ENCODE results near the gene PTPN11.
"Not testable (repeated sequence)": the region's sequence is repeated elsewhere in the genome, so short reads cannot be mapped to it uniquely, and the experiment has no call there.

PTPN11 gene

GRCh38 chr12:112514926-112515642, 96.3 kb downstream of the PTPN11 start:
- DNase-seq (ENCODE audit: low read depth) = no peak

DNA sequence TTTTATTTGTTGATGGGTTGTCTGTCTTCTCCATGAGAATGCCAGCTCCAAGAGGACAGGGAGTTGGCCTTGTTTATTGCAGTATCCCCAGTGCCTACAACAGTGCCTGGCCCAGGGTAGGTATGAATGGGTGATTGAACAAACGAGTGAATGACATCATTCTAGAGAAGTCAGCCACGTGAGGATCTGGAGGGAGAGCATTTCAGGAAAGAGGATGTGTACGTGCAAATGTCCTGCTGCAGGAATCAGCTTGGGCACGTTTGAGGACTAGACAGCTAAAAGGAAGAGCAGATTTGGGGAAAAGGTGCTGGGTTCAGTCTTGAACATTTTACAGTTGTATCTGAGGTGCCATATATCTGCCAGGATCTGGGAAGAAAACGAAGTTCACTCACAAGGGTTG, 97.1 kb downstream of the PTPN11 start:
- DNase-seq (ENCODE audit: low read depth) = no peak

DNA sequence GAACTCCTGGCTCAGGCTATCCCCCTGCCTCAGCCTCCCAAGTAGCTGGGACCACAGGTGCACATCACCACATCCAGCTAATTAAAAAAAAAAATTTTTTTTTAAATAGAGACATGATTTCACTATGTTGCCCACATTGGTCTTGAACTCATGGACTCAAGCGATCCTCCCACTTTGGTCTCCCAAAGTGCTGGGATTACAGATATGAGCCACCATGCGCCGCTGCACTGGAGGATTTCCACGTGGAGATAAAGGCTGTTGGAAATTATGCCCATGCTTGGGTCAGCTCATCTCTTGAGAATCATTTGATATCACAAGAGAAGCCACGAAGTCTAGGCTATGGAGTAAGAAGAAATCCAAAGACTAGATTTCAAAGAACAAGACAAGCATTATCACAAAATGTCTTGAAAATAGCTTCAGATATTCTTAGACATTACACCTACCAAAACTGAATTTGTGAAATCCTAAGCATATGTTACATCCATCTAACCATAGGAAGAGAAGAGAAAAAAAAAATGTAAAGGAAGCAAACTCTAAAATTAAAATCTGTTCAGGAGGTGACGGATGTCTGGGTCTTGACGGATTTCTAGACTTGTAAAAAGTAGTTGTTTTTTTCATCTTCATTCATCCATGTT, 99.1 kb downstream of the PTPN11 start:
- no peak for DNase-seq (ENCODE audit: low read depth)

GRCh38 chr12:112518365-112518735, 99.6 kb downstream of the PTPN11 start:
- no peak for DNase-seq (ENCODE audit: low read depth)

DNA sequence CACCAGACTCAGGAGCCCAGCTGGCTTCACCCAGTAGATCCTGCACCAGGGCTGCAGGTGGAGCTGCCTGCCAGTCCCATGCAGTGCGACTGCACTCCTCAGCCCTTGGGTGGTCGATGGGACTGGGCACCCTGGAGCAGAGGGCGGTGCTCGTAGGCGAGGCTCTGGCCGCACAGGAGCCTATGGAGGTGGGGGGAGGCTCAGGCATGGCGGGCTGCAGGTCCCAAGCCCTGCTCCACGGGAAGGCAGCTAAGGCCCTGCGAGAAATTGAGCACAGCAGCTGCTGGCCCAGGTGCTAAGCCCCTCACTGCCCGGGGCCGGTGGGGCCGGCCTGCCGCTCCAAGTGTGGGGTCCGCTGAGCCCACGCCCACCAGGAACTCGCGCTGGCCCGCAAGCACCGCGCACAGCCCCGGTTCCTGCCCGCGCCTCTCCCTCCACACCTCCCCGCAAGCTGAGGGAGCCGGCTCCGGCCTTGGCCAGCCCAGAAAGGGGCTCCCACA, 101.1 kb downstream of the PTPN11 start:
- DNase-seq (ENCODE audit: low read depth) = not testable (repeated sequence)

DNA sequence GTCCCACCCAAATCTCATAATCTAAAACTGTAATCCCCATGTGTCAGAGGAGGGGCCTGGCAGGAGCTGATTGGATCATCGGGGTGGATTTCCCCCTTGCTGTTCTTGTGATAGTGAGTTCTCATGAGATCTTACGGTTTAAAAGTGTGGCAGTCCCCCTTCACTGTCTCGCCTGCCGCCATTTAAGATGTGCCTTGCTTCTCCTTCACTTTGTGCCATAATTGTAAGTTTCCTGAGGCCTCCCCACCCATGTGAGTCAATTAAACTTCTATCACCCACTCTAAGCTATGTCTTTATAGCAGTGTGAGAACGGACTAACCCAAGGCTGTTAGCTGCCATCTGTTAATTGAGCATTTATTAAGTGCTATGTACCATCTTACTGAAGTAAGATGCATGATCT, 105.1 kb downstream of the PTPN11 start:
- no peak for DNase-seq (ENCODE audit: low read depth)

- DNase-seq (ENCODE audit: low read depth) = no peak
These were observed 105.5 kb downstream of the PTPN11 start for GRCh38 chr12:112524269-112524668.

GRCh38 chr12:112524676-112525425, 106.1 kb downstream of the PTPN11 start:
- DNase-seq (ENCODE audit: low read depth) = no peak

- no peak for DNase-seq (ENCODE audit: low read depth)
These were observed 106.7 kb downstream of the PTPN11 start for GRCh38 chr12:112525426-112525809.

DNA sequence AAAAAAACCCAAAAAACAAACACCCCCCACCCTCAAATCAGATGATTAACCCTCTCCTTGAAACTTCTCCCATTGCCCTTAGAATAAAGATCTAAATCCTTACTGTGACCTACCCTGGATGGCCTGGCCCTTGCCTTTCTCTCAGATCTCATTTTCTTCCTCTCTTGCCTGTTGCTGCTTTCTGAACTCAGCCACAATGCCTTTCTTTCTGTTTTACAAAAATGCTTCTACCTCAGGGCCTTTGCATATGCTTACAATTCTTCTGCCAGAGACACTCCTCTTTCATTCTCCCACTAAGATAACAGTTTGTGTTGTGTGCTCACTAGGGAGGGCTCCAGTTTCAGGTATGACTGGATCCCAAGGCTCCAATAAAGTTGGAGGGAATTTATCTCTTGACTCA, 108.3 kb downstream of the PTPN11 start:
- no peak for DNase-seq (ENCODE audit: low read depth)

DNA sequence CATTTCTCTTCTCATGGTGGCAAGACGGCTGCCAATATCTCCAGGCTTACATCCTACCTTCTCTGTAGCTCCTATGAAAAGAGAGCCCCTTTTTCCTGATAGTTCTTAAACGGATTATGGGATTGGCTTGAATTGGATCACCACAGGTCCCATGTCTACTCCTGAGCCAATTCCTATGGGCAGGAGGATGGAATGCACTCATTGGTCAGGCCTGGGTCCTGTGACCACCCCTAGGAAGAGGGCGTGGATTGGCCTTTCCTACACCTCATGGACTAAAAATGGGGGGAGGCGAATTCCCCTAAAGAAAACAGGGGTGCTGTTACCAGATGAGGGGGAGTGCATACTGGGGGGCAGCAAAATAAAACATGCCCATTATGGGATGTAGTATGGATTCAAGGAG, 108.8 kb downstream of the PTPN11 start:
- no peak for DNase-seq (ENCODE audit: low read depth)

- no peak for DNase-seq (ENCODE audit: low read depth)
These were observed 109.8 kb downstream of the PTPN11 start for GRCh38 chr12:112528521-112528920.

DNA sequence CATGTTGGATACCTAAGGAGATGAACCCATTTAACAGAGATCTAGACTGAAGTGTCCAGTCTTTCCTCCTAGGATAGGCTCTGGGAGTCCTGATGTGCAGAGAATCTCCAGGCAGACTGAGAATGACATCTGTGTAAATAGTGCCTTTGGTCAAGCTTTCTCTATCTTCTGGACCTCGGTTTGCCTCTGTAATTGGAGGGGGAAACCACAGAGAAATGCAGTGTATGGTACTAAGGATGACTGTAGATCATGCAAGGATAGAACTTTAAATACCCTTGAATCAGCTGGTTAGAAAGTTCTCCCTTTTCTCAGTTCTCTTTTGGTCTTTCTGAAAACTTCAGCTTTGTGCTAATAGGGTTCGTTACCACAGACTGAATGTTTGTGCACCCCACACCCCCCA, 112.2 kb downstream of the PTPN11 start:
- DNase-seq (ENCODE audit: low read depth) = no peak

GRCh38 chr12:112532106-112532505, 113.4 kb downstream of the PTPN11 start:
- no peak for DNase-seq (ENCODE audit: low read depth)

- no peak for DNase-seq (ENCODE audit: low read depth)
These were observed 114.8 kb downstream of the PTPN11 start for GRCh38 chr12:112533528-112533927.

DNA sequence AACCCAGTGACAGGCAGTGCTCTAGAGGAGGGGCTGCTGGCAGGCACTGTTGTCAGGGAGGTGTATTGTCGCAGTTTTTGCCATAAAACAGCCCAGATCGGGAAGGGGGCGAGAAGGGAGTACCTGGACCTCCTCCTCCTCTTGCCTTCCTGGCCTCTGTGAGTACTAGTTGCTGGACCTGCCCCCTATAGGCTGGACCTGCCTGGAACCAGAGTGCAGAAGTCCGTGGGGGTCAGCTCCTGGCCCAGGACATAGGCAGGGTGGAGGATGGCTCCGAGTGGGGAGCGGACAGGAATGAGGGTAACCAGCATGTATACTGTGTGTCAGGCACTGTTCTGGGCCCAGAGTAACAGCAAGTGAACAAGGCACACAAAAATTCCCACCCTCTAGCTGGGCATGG, 116.3 kb downstream of the PTPN11 start:
- no peak for DNase-seq (ENCODE audit: low read depth)

DNA sequence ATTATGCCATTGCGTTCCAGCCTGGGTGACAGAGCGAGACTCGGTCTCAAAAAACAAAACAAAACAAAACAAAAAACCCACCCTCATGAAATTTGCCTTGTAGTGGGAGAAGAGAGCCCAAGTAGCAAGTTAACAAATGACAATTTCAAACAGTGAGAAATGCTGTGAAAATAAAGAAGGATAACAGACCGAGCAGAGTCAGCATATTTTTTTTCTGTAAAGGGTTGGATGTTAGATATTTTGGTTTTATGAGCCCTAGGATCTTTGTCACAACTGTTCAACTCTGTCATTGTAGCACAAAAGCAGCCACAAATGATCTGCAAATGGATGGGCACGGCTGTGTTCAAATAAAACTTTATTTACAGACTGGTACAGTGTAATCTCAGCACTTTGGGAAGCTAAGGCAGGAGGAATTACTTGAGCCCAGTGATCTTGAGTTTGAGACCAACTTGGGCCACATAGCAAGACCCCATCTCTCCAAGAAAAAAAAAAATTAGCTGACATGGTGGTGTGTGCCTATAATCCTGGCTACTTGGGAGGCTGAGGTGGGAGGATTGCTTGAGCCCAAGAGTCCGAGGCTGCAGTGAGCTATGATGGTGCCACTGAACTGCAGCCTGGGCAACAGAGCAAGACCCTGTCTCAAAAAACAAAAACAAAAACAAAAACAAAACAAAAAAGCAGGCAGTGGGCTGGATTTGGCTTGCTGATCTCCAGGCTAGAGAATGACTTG, 117.1 kb downstream of the PTPN11 start:
- DNase-seq (ENCODE audit: low read depth) = no peak

GRCh38 chr12:112536367-112536730, 117.6 kb downstream of the PTPN11 start:
- DNase-seq (ENCODE audit: low read depth) = no peak

DNA sequence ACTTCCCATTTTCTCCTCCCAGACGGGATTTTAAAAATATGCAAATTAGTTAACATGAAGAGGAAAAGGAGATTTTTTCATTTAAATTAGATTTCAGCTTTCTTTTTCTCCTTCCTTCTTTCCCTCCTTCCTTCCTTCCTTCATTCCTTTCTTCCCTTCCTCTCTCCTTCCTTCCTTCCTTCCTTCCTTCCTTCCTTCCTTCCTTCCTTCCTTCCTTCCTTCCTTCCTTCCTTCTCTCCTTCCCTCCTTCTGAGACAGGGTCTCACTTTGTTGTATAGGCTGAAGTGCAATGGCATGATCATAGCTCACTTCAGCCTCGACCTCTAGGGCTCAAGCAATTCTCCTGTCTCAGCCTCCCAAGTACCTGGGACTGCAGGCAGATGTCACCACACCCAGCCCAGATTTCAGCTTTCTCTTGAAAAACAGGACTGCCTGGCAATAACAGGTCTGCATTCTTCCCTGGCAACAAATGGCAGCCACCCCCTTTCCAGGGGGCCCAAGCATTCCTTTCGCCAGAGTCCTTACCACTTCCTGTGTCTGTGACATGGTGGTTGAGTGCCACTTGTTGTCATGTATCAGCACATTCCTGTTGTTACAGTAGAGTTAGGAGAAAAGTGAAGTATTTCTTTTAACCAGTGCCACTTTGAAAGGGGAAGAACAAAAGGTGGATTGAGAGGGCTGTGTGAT, 119.1 kb downstream of the PTPN11 start:
- DNase-seq (ENCODE audit: low read depth) = no peak

GRCh38 chr12:112538740-112539139, 120.0 kb downstream of the PTPN11 start:
- no peak for DNase-seq (ENCODE audit: low read depth)

- no peak for DNase-seq (ENCODE audit: low read depth)
These were observed 120.5 kb downstream of the PTPN11 start for GRCh38 chr12:112539221-112539620.

- no peak for DNase-seq (ENCODE audit: low read depth)
These were observed 121.3 kb downstream of the PTPN11 start for GRCh38 chr12:112540021-112540420.

Data from stimulated activated CD8-positive, alpha-beta memory T cell treated with anti-CD3 and anti-CD28 coated beads, Interleukin-15, amount 100 ng/mL, for 1 hour (primary cell).